Measurements from ENCODE around the gene ZCCHC18.

The ZCCHC18 gene

DNA sequence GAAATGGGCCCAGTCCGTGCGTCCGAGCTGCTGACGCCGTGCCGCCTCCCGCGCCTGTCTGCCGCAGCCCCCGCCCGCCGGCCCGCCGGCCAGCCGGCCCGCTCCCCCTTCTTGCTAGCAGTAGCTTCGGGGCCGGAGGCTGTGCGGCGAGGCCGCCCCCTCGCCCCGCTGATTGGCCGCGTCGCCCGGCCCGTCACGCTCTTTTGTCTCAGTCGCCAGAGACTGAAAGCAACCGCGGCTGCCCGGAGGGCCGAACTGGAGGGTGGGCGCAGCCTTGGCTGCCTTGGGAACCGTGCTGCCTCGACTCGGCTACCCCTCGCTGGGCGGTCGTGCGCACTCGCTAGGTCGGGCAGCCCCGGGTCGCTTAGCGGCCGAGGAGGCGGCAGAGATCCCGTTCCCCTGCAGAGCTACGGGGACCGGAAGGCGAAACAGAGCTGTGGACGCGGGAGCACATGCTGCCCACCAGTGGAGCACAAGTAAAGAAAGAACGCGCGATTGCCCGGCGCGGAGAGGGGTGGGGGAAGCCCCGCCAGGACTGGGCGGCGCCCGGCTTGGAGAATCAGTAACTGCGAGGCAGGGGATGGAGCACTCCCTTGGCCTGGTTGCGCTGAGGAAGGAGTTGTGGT lies at the start of gene ZCCHC18:
ZCCHC18 (plus strand) TSS at position 198 of the 626 bp plus-strand sequence. CDS start 1,589 bp downstream, outside the sequence.
- ChIA-PET CTCF (interaction anchor here (0.7 to 2.2 kb wide), 10 partner anchors 9 to 289 kb away, joined by 3 to 16 read pairs (median 7); no protein-coding TSS in a partner anchor), POLR2A (interaction anchor here (1.7 kb wide), 1 partner anchor 45 kb away, joined by 5 read pairs; the partner anchor contains the start of gene SLC25A53)
- Histone ChIP-seq H3K27ac (ENCODE audit: extremely low read depth, low read depth, low read length) (peak within 1 kb of the TSS; percentile 47; the same call in 1 of the 2 replicates), H3K36me3 (ENCODE audit: control insufficient read depth in 2 of 2, insufficient read depth in 1 of 2, low read length in 2 of 2) (no peaks in the 10 kb centered on the region), H3K4me3 (ENCODE audit: low read depth, low read length) (peak within 1 kb of the TSS; percentile 57), H3K4me1 (ENCODE audit: control insufficient read depth, insufficient read depth, low read length) (no peaks in the 10 kb centered on the region), H3K9me3 (ENCODE audit: control insufficient read depth, insufficient read depth, low read depth, low read length) (no peaks in the 10 kb centered on the region)
- TF ChIP-seq, protein P1, sequence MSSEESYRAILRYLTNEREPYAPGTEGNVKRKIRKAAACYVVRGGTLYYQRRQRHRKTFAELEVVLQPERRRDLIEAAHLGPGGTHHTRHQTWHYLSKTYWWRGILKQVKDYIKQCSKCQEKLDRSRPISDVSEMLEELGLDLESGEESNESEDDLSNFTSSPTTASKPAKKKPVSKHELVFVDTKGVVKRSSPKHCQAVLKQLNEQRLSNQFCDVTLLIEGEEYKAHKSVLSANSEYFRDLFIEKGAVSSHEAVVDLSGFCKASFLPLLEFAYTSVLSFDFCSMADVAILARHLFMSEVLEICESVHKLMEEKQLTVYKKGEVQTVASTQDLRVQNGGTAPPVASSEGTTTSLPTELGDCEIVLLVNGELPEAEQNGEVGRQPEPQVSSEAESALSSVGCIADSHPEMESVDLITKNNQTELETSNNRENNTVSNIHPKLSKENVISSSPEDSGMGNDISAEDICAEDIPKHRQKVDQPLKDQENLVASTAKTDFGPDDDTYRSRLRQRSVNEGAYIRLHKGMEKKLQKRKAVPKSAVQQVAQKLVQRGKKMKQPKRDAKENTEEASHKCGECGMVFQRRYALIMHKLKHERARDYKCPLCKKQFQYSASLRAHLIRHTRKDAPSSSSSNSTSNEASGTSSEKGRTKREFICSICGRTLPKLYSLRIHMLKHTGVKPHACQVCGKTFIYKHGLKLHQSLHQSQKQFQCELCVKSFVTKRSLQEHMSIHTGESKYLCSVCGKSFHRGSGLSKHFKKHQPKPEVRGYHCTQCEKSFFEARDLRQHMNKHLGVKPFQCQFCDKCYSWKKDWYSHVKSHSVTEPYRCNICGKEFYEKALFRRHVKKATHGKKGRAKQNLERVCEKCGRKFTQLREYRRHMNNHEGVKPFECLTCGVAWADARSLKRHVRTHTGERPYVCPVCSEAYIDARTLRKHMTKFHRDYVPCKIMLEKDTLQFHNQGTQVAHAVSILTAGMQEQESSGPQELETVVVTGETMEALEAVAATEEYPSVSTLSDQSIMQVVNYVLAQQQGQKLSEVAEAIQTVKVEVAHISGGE (tag by site-specific recombination; conservative IDR thresholded peaks at IDR 0.05; ENCODE audit: low read depth) = peak; percentile 66
- TF ChIP-seq, protein P2, sequence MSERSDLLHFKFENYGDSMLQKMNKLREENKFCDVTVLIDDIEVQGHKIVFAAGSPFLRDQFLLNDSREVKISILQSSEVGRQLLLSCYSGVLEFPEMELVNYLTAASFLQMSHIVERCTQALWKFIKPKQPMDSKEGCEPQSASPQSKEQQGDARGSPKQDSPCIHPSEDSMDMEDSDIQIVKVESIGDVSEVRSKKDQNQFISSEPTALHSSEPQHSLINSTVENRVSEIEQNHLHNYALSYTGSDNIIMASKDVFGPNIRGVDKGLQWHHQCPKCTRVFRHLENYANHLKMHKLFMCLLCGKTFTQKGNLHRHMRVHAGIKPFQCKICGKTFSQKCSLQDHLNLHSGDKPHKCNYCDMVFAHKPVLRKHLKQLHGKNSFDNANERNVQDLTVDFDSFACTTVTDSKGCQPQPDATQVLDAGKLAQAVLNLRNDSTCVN (tag by site-specific recombination; optimal IDR thresholded peaks at IDR 0.05) = peak; percentile 64
- TF ChIP-seq ZNF664 (tag by site-specific recombination; IDR thresholded peaks at IDR 0.05) (no peak), ZNF558 (tag by site-specific recombination; IDR thresholded peaks at IDR 0.05) (no peak), ZNF416 (tag by site-specific recombination; IDR thresholded peaks at IDR 0.05) (no peak), ZNF302 (tag by site-specific recombination; IDR thresholded peaks at IDR 0.05; ENCODE audit: low read depth) (no peak), SP2 (tag by site-specific recombination; IDR thresholded peaks at IDR 0.05) (peak; percentile 69), ZBTB20 (tag by site-specific recombination; IDR thresholded peaks at IDR 0.05) (peak; percentile 20; the same call in 1 of the 2 replicates), ZNF792 (tag by site-specific recombination; IDR thresholded peaks at IDR 0.05) (no peak), ZNF433 (tag by site-specific recombination; IDR thresholded peaks at IDR 0.05; ENCODE audit: low read depth) (no peak), ZNF660 (tag by site-specific recombination; IDR thresholded peaks at IDR 0.05) (no peak), GLI2 (tag by site-specific recombination; IDR thresholded peaks at IDR 0.05; ENCODE audit: borderline replicate concordance, low read depth) (no peak), GLIS1 (tag by site-specific recombination; IDR thresholded peaks at IDR 0.05) (peak; percentile 26; the same call in 1 of the 2 replicates), ZNF350 (tag by site-specific recombination; IDR thresholded peaks at IDR 0.05) (no peak)
- TF ChIP-seq, protein P3, sequence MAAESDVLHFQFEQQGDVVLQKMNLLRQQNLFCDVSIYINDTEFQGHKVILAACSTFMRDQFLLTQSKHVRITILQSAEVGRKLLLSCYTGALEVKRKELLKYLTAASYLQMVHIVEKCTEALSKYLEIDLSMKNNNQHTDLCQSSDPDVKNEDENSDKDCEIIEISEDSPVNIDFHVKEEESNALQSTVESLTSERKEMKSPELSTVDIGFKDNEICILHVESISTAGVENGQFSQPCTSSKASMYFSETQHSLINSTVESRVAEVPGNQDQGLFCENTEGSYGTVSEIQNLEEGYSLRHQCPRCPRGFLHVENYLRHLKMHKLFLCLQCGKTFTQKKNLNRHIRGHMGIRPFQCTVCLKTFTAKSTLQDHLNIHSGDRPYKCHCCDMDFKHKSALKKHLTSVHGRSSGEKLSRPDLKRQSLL (tag by site-specific recombination; IDR thresholded peaks at IDR 0.05) = peak; percentile 41; the same call in 1 of the 2 replicates
- TF ChIP-seq, protein P4, sequence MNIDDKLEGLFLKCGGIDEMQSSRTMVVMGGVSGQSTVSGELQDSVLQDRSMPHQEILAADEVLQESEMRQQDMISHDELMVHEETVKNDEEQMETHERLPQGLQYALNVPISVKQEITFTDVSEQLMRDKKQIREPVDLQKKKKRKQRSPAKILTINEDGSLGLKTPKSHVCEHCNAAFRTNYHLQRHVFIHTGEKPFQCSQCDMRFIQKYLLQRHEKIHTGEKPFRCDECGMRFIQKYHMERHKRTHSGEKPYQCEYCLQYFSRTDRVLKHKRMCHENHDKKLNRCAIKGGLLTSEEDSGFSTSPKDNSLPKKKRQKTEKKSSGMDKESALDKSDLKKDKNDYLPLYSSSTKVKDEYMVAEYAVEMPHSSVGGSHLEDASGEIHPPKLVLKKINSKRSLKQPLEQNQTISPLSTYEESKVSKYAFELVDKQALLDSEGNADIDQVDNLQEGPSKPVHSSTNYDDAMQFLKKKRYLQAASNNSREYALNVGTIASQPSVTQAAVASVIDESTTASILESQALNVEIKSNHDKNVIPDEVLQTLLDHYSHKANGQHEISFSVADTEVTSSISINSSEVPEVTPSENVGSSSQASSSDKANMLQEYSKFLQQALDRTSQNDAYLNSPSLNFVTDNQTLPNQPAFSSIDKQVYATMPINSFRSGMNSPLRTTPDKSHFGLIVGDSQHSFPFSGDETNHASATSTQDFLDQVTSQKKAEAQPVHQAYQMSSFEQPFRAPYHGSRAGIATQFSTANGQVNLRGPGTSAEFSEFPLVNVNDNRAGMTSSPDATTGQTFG (tag by site-specific recombination; IDR thresholded peaks at IDR 0.05; ENCODE audit: borderline replicate concordance) = no peak
- TF ChIP-seq, protein P5, sequence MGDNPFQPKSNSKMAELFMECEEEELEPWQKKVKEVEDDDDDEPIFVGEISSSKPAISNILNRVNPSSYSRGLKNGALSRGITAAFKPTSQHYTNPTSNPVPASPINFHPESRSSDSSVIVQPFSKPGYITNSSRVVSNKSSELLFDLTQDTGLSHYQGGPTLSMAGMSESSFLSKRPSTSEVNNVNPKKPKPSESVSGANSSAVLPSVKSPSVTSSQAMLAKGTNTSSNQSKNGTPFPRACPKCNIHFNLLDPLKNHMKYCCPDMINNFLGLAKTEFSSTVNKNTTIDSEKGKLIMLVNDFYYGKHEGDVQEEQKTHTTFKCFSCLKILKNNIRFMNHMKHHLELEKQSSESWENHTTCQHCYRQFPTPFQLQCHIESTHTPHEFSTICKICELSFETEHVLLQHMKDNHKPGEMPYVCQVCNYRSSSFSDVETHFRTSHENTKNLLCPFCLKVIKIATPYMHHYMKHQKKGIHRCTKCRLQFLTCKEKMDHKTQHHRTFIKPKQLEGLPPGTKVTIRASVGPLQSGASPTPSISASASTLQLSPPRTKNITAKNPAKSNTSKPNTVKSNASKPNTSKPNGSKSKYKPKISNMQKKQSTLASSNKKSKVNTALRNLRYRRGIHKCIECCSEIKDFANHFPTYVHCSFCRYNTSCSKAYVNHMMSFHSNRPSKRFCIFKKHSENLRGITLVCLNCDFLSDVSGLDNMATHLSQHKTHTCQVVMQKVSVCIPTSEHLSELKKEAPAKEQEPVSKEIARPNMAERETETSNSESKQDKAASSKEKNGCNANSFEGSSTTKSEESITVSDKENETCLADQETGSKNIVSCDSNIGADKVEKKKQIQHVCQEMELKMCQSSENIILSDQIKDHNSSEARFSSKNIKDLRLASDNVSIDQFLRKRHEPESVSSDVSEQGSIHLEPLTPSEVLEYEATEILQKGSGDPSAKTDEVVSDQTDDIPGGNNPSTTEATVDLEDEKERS (tag by site-specific recombination; IDR thresholded peaks at IDR 0.05) = no peak
- TF ChIP-seq, protein P6, sequence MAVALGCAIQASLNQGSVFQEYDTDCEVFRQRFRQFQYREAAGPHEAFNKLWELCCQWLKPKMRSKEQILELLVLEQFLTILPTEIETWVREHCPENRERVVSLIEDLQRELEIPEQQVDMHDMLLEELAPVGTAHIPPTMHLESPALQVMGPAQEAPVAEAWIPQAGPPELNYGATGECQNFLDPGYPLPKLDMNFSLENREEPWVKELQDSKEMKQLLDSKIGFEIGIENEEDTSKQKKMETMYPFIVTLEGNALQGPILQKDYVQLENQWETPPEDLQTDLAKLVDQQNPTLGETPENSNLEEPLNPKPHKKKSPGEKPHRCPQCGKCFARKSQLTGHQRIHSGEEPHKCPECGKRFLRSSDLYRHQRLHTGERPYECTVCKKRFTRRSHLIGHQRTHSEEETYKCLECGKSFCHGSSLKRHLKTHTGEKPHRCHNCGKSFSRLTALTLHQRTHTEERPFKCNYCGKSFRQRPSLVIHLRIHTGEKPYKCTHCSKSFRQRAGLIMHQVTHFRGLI (tag by site-specific recombination; IDR thresholded peaks at IDR 0.05) = 0 out of 2 replicates have a peak, but pooled peaks have one; percentile 19
- TF ChIP-seq, protein P7, sequence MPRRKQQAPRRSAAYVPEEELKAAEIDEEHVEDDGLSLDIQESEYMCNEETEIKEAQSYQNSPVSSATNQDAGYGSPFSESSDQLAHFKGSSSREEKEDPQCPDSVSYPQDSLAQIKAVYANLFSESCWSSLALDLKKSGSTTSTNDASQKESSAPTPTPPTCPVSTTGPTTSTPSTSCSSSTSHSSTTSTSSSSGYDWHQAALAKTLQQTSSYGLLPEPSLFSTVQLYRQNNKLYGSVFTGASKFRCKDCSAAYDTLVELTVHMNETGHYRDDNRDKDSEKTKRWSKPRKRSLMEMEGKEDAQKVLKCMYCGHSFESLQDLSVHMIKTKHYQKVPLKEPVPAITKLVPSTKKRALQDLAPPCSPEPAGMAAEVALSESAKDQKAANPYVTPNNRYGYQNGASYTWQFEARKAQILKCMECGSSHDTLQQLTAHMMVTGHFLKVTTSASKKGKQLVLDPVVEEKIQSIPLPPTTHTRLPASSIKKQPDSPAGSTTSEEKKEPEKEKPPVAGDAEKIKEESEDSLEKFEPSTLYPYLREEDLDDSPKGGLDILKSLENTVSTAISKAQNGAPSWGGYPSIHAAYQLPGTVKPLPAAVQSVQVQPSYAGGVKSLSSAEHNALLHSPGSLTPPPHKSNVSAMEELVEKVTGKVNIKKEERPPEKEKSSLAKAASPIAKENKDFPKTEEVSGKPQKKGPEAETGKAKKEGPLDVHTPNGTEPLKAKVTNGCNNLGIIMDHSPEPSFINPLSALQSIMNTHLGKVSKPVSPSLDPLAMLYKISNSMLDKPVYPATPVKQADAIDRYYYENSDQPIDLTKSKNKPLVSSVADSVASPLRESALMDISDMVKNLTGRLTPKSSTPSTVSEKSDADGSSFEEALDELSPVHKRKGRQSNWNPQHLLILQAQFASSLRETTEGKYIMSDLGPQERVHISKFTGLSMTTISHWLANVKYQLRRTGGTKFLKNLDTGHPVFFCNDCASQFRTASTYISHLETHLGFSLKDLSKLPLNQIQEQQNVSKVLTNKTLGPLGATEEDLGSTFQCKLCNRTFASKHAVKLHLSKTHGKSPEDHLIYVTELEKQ (tag by site-specific recombination; IDR thresholded peaks at IDR 0.05; ENCODE audit: borderline replicate concordance) = no peak

Measured in HEK293 (cell line).